SK-N-SH treated with all-trans-retinoic acid at 6 μM for 48 hours (cell line): Measurements from ENCODE around the gene APLF.
A peak's percentile ranks its signal among the peaks of the same experiment; 100 is the strongest.
"Not testable (repeated sequence)": the region's sequence is repeated elsewhere in the genome, so short reads cannot be mapped to it uniquely, and the experiment has no call there.

Experiments
- ATAC-seq: fragments of 200-7000 bp; cut with Tn5 transposase; 3 replicates; pipeline ENCODE4 v1.9.1; 2020; ENCODE audit warnings: mild to moderate bottlenecking, moderate library complexity
- ARNTL ChIP-seq: fragments of 450-650 bp; formaldehyde crosslinking; IDR thresholded peaks from 2 replicates; pipeline ENCODE4 v1.5.0; 2020; ENCODE audit warnings: low read depth, mild to moderate bottlenecking, moderate library complexity, borderline replicate concordance
- BACH2 ChIP-seq: fragments of 250-450 bp; sonication (Bioruptor Pico); IDR thresholded peaks from 2 replicates; pipeline ENCODE4 v1.9.0; 2021; ENCODE audit warnings: mild to moderate bottlenecking, borderline replicate concordance
- CREB5 ChIP-seq: fragments of 250-450 bp; sonication (Bioruptor Pico); IDR thresholded peaks from 2 replicates; pipeline ENCODE4 v1.5.1; 2020; ENCODE audit warnings: low read depth, mild to moderate bottlenecking, moderate library complexity
- CSDC2 ChIP-seq: fragments of 250-450 bp; sonication (Bioruptor Pico); IDR thresholded peaks from 2 replicates; pipeline ENCODE4 v1.5.0; 2020; ENCODE audit warnings: mild to moderate bottlenecking, moderate library complexity
- ESRRG ChIP-seq: fragments of 250-450 bp; sonication (Bioruptor Pico); IDR thresholded peaks from 2 replicates; pipeline ENCODE4 v1.6.1; 2021; ENCODE audit warnings: mild to moderate bottlenecking
- GLIS3 ChIP-seq: fragments of 250-450 bp; sonication (Bioruptor Pico); IDR thresholded peaks from 2 replicates; pipeline ENCODE4 v1.5.0; 2020; ENCODE audit warnings: mild to moderate bottlenecking, moderate library complexity
- ISL1 ChIP-seq: fragments of 250-450 bp; sonication (Bioruptor Pico); IDR thresholded peaks from 2 replicates; pipeline ENCODE4 v2.1.2; 2022; ENCODE audit warnings: mild to moderate bottlenecking, moderate library complexity
- OSR1 ChIP-seq: fragments of 250-450 bp; sonication (Bioruptor Pico); IDR thresholded peaks from 2 replicates; pipeline ENCODE4 v1.8.0; 2022; ENCODE audit warnings: moderate library complexity, mild to moderate bottlenecking, inconsistent platforms
- PATZ1 ChIP-seq: fragments of 250-450 bp; sonication (Bioruptor Pico); IDR thresholded peaks from 2 replicates; pipeline ENCODE4 v1.8.0; 2020; ENCODE audit warnings: mild to moderate bottlenecking, moderate library complexity, borderline replicate concordance
- POU6F1 ChIP-seq: fragments of 250-450 bp; sonication (Bioruptor Pico); IDR thresholded peaks from 2 replicates; pipeline ENCODE4 v1.8.0; 2021; ENCODE audit warnings: low read depth, mild to moderate bottlenecking, moderate library complexity, borderline replicate concordance
- RARB ChIP-seq: fragments of 250-450 bp; sonication (Bioruptor Pico); IDR thresholded peaks from 2 replicates; pipeline ENCODE4 v1.8.0; 2021; ENCODE audit warnings: mild to moderate bottlenecking, moderate library complexity
- TCF4 ChIP-seq: fragments of 250-450 bp; sonication (Bioruptor Pico); IDR thresholded peaks from 2 replicates; pipeline ENCODE4 v1.8.0; 2021; ENCODE audit warnings: mild to moderate bottlenecking, moderate library complexity, borderline replicate concordance
- TOX ChIP-seq: fragments of 250-450 bp; sonication (Bioruptor Pico); IDR thresholded peaks from 2 replicates; pipeline ENCODE4 v1.8.0; 2021; ENCODE audit warnings: mild to moderate bottlenecking, moderate library complexity, borderline replicate concordance
- ZC3H10 ChIP-seq: fragments of 250-450 bp; sonication (Bioruptor Pico); IDR thresholded peaks from 2 replicates; pipeline ENCODE4 v1.5.1; 2021; ENCODE audit warnings: mild to moderate bottlenecking, moderate library complexity
- ZFP3 ChIP-seq: fragments of 250-450 bp; sonication (Bioruptor Pico); IDR thresholded peaks from 2 replicates; pipeline ENCODE4 v1.5.0; 2020; ENCODE audit warnings: mild to moderate bottlenecking, moderate library complexity
- ZFP30 ChIP-seq: fragments of 450-650 bp; formaldehyde crosslinking; IDR thresholded peaks from 2 replicates; pipeline ENCODE4 v1.5.0; 2022; ENCODE audit warnings: mild to moderate bottlenecking, moderate library complexity
- ZNF565 ChIP-seq: fragments of 450-650 bp; formaldehyde crosslinking; conservative IDR thresholded peaks from 2 replicates; pipeline ENCODE4 v1.5.0; 2020; ENCODE audit warnings: low read depth, mild to moderate bottlenecking, moderate library complexity
- ZNF70 ChIP-seq: fragments of 450-650 bp; formaldehyde crosslinking; IDR thresholded peaks from 2 replicates; pipeline ENCODE4 v1.5.0; 2020; ENCODE audit warnings: mild to moderate bottlenecking, moderate library complexity
- ZNF8 ChIP-seq: fragments of 450-650 bp; formaldehyde crosslinking; IDR thresholded peaks from 2 replicates; pipeline ENCODE4 v1.5.0; 2020; ENCODE audit warnings: mild to moderate bottlenecking, moderate library complexity
- TF ChIP-seq, protein P1 (sequence below): fragments of 250-450 bp; sonication (Bioruptor Pico); IDR thresholded peaks from 2 replicates; pipeline ENCODE4 v1.5.1; 2021; ENCODE audit warnings: mild to moderate bottlenecking, moderate library complexity

Gene APLF

GRCh38 chr2:68594041-68594440 lies 126.7 kb downstream of the APLF start:
- no peak for ATAC-seq
- TF ChIP-seq TOX (CRISPR knock-in tag) (no peak), OSR1 (CRISPR knock-in tag) (no peak), ARNTL (no peak), ZC3H10 (CRISPR knock-in tag) (no peak), PATZ1 (CRISPR knock-in tag) (no peak), ISL1 (CRISPR knock-in tag) (no peak), ZNF565 (CRISPR knock-in tag) (no peak), RARB (CRISPR knock-in tag) (no peak)

GRCh38 chr2:68594674-68595492 lies 127.5 kb downstream of the APLF start:
- TF ChIP-seq ESRRG (CRISPR knock-in tag) (no peak), ZNF70 (CRISPR knock-in tag) (no peak), ZNF8 (no peak), ZC3H10 (CRISPR knock-in tag) (no peak), RARB (CRISPR knock-in tag) (no peak), TCF4 (no peak), CSDC2 (CRISPR knock-in tag) (no peak), BACH2 (CRISPR knock-in tag) (no peak), OSR1 (CRISPR knock-in tag) (no peak), ARNTL (no peak), PATZ1 (CRISPR knock-in tag) (no peak), POU6F1 (CRISPR knock-in tag) (no peak), TOX (CRISPR knock-in tag) (no peak)
- TF ChIP-seq, protein P1, sequence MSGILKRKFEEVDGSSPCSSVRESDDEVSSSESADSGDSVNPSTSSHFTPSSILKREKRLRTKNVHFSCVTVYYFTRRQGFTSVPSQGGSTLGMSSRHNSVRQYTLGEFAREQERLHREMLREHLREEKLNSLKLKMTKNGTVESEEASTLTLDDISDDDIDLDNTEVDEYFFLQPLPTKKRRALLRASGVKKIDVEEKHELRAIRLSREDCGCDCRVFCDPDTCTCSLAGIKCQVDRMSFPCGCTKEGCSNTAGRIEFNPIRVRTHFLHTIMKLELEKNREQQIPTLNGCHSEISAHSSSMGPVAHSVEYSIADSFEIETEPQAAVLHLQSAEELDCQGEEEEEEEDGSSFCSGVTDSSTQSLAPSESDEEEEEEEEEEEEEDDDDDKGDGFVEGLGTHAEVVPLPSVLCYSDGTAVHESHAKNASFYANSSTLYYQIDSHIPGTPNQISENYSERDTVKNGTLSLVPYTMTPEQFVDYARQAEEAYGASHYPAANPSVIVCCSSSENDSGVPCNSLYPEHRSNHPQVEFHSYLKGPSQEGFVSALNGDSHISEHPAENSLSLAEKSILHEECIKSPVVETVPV, result no peak
- TF ChIP-seq, all 23 proteins: peak for 0
- peak; percentile 85 for ATAC-seq

GRCh38 chr2:68595493-68595785 lies 128.1 kb downstream of the APLF start:
- not testable (repeated sequence) for ATAC-seq

DNA sequence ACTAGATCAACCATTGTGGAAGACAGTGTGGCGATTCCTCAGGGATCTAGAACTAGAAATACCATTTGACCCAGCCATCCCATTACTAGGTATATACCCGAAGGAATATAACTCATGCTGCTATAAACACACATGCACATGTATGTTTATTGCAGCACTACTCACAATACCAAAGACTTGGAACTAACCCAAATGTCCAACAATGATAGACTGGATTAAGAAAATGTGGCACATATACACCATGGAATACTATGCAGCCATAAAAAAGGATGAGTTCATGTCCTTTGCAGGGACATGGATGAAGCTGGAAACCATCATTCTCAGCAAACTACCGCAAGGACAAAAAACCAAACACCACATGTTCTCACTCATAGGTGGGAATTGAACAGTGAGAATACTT lies 133.1 kb downstream of the APLF start:
- not testable (repeated sequence) for ATAC-seq

- no peak for ATAC-seq
- no peak for TF ChIP-seq OSR1 (CRISPR knock-in tag)
- TF ChIP-seq ZFP30 (CRISPR knock-in tag), result no peak
- TF ChIP-seq PATZ1 (CRISPR knock-in tag), result no peak
- no peak for TF ChIP-seq ISL1 (CRISPR knock-in tag)
- TF ChIP-seq RARB (CRISPR knock-in tag), result no peak
- TF ChIP-seq POU6F1 (CRISPR knock-in tag), result no peak
- TF ChIP-seq GLIS3, result no peak
- TF ChIP-seq CREB5 (CRISPR knock-in tag), result no peak
- no peak for TF ChIP-seq ZFP3
These were observed 135.7 kb downstream of the APLF start for GRCh38 chr2:68603059-68603458.
